Measurements from ENCODE around the gene NEXN.

The NEXN gene

DNA sequence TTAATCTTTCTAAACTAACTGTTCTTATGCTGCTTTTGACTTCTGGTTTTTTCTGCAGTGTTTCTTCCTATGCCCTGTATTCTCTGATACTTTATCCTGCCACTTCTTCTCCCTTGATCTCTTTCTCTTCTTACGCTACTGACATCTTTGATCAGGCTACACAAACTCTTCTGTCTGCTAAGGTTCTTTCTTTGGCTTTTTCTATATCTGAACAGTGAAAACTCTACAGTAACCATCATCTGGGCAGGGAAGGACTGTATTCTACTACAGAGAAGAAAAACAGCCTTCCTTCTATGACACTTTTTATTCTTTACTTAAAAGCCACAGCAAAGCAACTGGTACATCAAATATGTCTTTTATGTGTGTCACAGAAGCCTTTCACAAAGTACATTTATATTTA lies 7.4 kb upstream of the NEXN start:
- Histone ChIP-seq H3K36me3 (ENCODE audit: insufficient read depth, insufficient read length, low read length) (peaks cover 3% of the 10 kb centered on the region), H3K9ac (ENCODE audit: insufficient read length, low read depth) (no peak overlapping the region), H3K9me3 (ENCODE audit: insufficient read depth, low read length) (no peaks in the 10 kb centered on the region), H3K4me1 (ENCODE audit: insufficient read depth, insufficient read length) (peaks cover 2% of the 10 kb centered on the region), H3K27me3 (ENCODE audit: insufficient read depth, insufficient read length) (no peaks in the 10 kb centered on the region), H3K4me3 (ENCODE audit: insufficient read length, low read depth) (no peak overlapping the region)
- no peak for DNase-seq (ENCODE audit: low read depth, low spot score)
- TF ChIP-seq ZNF274 (IDR thresholded peaks at IDR 0.05; ENCODE audit: low read depth, low read length) (no peak), SUZ12 (IDR thresholded peaks at IDR 0.05; ENCODE audit: extremely low read depth, insufficient read depth, insufficient read length) (no peak), YY1 (IDR thresholded peaks at IDR 0.05; ENCODE audit: insufficient read depth, insufficient read length) (no peak)

DNA sequence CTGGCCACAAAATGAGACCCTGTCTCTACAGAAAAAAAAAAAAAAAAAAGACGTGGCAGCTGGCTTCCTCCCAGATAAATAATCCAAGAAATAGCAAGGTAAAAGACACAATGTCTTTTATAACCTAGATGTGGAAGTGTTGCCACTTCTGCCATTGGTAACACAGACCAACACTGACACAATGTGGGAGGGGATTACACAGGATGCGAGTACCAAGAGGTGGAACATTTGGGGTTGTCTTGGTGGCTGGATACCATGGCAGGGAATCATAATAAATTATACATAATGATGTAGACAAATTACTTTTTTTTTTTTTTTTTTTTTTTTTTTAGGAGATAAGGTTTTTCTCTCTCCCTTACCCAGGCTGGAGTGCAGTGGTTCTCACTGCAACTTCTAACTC lies 6.0 kb upstream of the NEXN start:
- H3K4me1 ChIP-seq (ENCODE audit: insufficient read depth, insufficient read length): peaks cover 2% of the 10 kb centered on the region

DNA sequence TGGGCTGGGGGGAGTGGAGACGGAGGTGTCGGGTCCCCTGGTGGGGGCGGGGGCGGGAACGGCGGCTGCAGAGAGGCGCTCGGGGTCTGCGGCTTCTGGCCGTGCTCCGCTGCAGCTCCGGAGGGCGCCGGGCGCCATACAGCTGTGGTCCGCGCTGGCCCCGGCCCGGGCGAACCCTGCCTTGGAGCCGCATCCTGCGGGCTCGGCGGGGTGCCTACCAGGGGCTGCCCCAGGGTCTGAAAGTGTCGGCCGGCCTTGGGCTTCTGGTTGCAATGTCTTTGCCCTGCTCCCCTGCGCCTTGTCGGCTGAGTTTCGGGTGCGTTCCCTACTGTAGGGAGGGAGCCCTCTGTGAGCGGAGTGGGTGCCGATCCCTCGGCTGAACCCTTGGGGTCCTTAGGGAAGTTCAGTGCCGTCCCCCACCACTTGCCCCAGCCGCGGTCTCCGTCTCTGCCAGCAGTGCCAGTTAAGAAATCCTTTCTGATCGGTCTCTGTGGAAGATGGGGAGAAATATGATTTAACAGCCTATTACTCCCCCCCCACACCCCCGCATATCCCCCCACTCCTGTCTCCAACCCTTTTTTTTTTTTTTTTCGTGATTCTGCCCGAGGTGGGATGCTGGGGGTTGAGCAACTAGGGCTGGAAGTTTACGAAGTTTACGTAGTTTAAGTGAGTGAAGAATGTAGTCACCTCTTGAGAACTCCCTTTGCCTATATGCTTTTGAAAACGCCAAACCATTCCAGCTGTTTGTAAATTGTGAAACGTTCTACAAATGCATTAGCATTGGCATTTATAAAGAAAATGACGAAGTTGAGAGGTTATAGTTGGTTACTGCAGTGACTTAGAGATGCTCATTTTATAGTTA lies 588 bp downstream of the NEXN start:
- peak overlapping the region; percentile 93 for H3K4me3 ChIP-seq (ENCODE audit: insufficient read length, low read depth)
- peak overlapping the region; percentile 99 for H3K9ac ChIP-seq (ENCODE audit: insufficient read length, low read depth)
- H3K9me3 ChIP-seq (ENCODE audit: insufficient read depth, low read length): no peaks in the 10 kb centered on the region
- peak; percentile 51 for DNase-seq (ENCODE audit: low read depth, low spot score)
- H3K4me1 ChIP-seq (ENCODE audit: insufficient read depth, insufficient read length): peaks cover 2% of the 10 kb centered on the region
- TF ChIP-seq YY1 (IDR thresholded peaks at IDR 0.05; ENCODE audit: insufficient read depth, insufficient read length) (no peak), SUZ12 (IDR thresholded peaks at IDR 0.05; ENCODE audit: extremely low read depth, insufficient read depth, insufficient read length) (no peak), ZNF274 (IDR thresholded peaks at IDR 0.05; ENCODE audit: low read depth, low read length) (no peak)
- peaks cover 13% of the 10 kb centered on the region for H3K36me3 ChIP-seq (ENCODE audit: insufficient read depth, insufficient read length, low read length)
- H3K27me3 ChIP-seq (ENCODE audit: insufficient read depth, insufficient read length): no peaks in the 10 kb centered on the region

More for the DNA sequence above, 6.0 kb upstream of the NEXN start:
- Histone ChIP-seq H3K27me3 (ENCODE audit: insufficient read depth, insufficient read length) (no peaks in the 10 kb centered on the region), H3K36me3 (ENCODE audit: insufficient read depth, insufficient read length, low read length) (no peaks in the 10 kb centered on the region), H3K9me3 (ENCODE audit: insufficient read depth, low read length) (no peaks in the 10 kb centered on the region), H3K4me3 (ENCODE audit: insufficient read length, low read depth) (no peak overlapping the region), H3K9ac (ENCODE audit: insufficient read length, low read depth) (no peak overlapping the region)
- DNase-seq (ENCODE audit: low read depth, low spot score): no peak
- TF ChIP-seq YY1 (IDR thresholded peaks at IDR 0.05; ENCODE audit: insufficient read depth, insufficient read length) (no peak), SUZ12 (IDR thresholded peaks at IDR 0.05; ENCODE audit: extremely low read depth, insufficient read depth, insufficient read length) (no peak), ZNF274 (IDR thresholded peaks at IDR 0.05; ENCODE audit: low read depth, low read length) (no peak)

DNA sequence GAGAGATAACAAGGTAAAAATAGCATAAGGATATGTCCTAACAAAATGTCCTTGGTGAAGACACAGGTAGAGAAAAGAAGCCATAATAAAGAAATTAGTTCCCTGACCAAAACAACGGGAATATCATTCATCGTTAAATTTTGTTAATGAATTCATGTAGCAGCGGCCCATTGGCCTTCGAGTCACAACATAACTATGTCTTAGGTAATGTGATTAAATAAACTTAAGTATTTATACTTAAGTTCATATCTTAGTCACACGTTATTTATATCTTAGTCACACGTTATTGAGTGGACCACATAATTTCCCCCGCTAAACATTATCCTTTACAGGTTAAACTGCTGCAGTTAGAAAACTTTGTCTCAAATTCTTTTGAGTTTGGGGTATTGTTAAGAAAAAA lies 1.2 kb downstream of the NEXN start:
- Histone ChIP-seq H3K9me3 (ENCODE audit: insufficient read depth, low read length) (no peaks in the 10 kb centered on the region), H3K4me3 (ENCODE audit: insufficient read length, low read depth) (peak overlapping the region; percentile 93), H3K4me1 (ENCODE audit: insufficient read depth, insufficient read length) (no peaks in the 10 kb centered on the region), H3K9ac (ENCODE audit: insufficient read length, low read depth) (peak overlapping the region; percentile 1), H3K27me3 (ENCODE audit: insufficient read depth, insufficient read length) (no peaks in the 10 kb centered on the region), H3K36me3 (ENCODE audit: insufficient read depth, insufficient read length, low read length) (peaks cover 17% of the 10 kb centered on the region)
- DNase-seq (ENCODE audit: low read depth, low spot score): no peak
- TF ChIP-seq ZNF274 (IDR thresholded peaks at IDR 0.05; ENCODE audit: low read depth, low read length) (no peak), SUZ12 (IDR thresholded peaks at IDR 0.05; ENCODE audit: extremely low read depth, insufficient read depth, insufficient read length) (no peak), YY1 (IDR thresholded peaks at IDR 0.05; ENCODE audit: insufficient read depth, insufficient read length) (no peak)

DNA sequence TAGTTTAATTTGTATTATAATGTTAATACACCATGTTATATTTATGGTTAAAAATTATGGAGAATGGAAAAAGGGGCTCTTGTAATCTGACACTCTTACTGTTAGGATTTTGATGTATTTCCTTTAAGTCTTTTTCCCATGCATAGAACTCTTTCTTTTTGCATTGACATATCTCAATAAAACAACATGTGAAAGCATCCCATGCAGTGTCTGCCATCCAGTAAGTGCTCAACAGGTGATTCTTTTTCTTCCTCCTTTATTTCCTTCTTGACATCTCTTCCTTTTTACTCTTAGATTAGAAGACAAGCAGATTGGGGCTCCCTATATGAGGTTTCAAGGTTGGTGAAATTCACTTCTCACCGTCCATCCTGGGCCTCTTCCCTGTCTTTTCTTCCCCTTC lies 2.8 kb downstream of the NEXN start:
- Histone ChIP-seq H3K9ac (ENCODE audit: insufficient read length, low read depth) (no peak overlapping the region), H3K9me3 (ENCODE audit: insufficient read depth, low read length) (no peaks in the 10 kb centered on the region), H3K4me3 (ENCODE audit: insufficient read length, low read depth) (no peak overlapping the region), H3K4me1 (ENCODE audit: insufficient read depth, insufficient read length) (no peaks in the 10 kb centered on the region), H3K36me3 (ENCODE audit: insufficient read depth, insufficient read length, low read length) (peaks cover 19% of the 10 kb centered on the region), H3K27me3 (ENCODE audit: insufficient read depth, insufficient read length) (no peaks in the 10 kb centered on the region)
- DNase-seq (ENCODE audit: low read depth, low spot score): no peak
- TF ChIP-seq YY1 (IDR thresholded peaks at IDR 0.05; ENCODE audit: insufficient read depth, insufficient read length): no peak

DNA sequence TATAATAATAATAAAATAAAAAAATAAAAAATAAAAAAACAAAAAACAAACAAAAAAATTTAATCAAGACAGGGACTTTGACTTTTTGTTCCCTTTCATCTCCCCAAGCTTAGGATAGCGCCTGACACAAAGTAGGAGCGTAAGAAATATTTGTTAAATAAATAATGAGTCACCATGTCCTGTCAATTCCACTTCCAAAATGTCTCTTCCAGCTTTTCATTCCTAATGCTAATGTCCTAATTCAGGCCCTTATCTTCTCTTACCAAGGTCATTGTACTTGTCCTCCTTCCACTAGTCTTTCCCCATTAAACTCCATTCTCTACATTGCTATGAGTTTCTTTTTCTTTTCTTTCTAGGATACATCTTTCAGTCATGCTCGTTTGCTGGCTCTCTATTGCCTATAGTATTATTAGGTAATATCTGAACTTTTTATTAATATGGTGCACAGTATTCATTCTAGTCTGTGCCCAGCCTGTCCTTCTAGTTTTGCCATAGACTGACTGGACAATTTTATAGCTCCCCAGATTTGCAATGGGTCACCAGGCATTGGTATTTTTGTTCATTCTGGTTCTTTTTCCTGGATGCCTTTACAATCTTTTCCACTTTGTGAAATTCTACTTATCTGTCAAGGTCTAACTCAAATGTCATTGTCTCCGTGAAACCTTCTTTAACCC lies 11.4 kb downstream of the NEXN start:
- DNase-seq (ENCODE audit: low read depth, low spot score): no peak
- H3K9ac ChIP-seq (ENCODE audit: insufficient read length, low read depth): no peak overlapping the region
- TF ChIP-seq ZNF274 (IDR thresholded peaks at IDR 0.05; ENCODE audit: low read depth, low read length) (no peak), YY1 (IDR thresholded peaks at IDR 0.05; ENCODE audit: insufficient read depth, insufficient read length) (no peak), SUZ12 (IDR thresholded peaks at IDR 0.05; ENCODE audit: extremely low read depth, insufficient read depth, insufficient read length) (no peak)

DNA sequence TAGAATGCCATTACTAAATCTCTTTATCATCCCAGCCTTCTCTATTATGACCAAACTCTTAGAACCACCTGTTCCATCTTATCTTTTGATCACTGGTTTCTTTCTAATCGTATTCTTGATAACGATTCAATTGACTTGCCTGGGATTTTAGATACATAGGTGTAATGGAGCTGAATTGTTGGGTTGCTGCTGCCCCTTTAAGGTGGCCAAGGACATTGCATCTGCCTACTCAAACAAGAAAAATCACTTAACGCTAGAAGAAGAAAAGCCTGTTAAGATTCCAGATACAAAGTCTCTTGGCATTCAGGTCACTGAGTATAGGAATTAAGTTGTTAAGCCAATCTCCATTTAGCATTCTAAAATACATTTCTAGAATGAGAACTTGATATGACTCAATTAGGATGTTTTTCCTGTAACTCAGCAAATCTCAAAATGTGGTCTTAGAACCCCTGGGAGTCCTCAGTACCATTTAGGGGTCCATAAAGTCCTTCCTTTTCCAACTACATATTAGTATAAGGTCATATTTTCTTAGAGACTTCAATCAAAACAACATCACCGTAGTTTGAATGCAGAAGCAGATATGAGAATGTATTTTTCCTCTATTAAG lies 12.4 kb downstream of the NEXN start:
- Histone ChIP-seq H3K27me3 (ENCODE audit: insufficient read depth, insufficient read length) (no peaks in the 10 kb centered on the region), H3K9me3 (ENCODE audit: insufficient read depth, low read length) (no peaks in the 10 kb centered on the region), H3K4me1 (ENCODE audit: insufficient read depth, insufficient read length) (no peaks in the 10 kb centered on the region), H3K36me3 (ENCODE audit: insufficient read depth, insufficient read length, low read length) (peaks cover 16% of the 10 kb centered on the region), H3K4me3 (ENCODE audit: insufficient read length, low read depth) (no peak overlapping the region), H3K9ac (ENCODE audit: insufficient read length, low read depth) (no peak overlapping the region)
- TF ChIP-seq SUZ12 (IDR thresholded peaks at IDR 0.05; ENCODE audit: extremely low read depth, insufficient read depth, insufficient read length): no peak
- no peak for TF ChIP-seq YY1 (IDR thresholded peaks at IDR 0.05; ENCODE audit: insufficient read depth, insufficient read length)
- TF ChIP-seq ZNF274 (IDR thresholded peaks at IDR 0.05; ENCODE audit: low read depth, low read length): no peak
- DNase-seq (ENCODE audit: low read depth, low spot score): peak; percentile 69

More for the DNA sequence above, 11.4 kb downstream of the NEXN start:
- Histone ChIP-seq H3K27me3 (ENCODE audit: insufficient read depth, insufficient read length) (no peaks in the 10 kb centered on the region), H3K4me3 (ENCODE audit: insufficient read length, low read depth) (no peak overlapping the region), H3K4me1 (ENCODE audit: insufficient read depth, insufficient read length) (no peaks in the 10 kb centered on the region), H3K36me3 (ENCODE audit: insufficient read depth, insufficient read length, low read length) (peaks cover 16% of the 10 kb centered on the region), H3K9me3 (ENCODE audit: insufficient read depth, low read length) (no peaks in the 10 kb centered on the region)

All from NT2/D1 (cell line).